GM12878 (cell line): ENCODE measurements around the gene TMEM256. TPM values are rescaled to one million over a fixed set of nuclear protein-coding genes. Genes with fewer than 3 reads are reported as not detected.

Experiments used
- ATAC-seq: fragments of 200-7000 bp; cut with Tn5 transposase; 3 replicates; pipeline ENCODE4 v1.9.1; 2020; ENCODE audit warnings: mild to moderate bottlenecking, moderate library complexity
- BruUV-seq: library from RNA; stranded (reverse); fragments of 400-500 nt; replicated peaks from 2 replicates; lab custom pipeline; 2021; lab: Mats Ljungman, UMichigan
- CTCF ChIA-PET: fragments of 300-600 bp; sonication (Branson Sonifier 250); formaldehyde crosslinking; extraction: SDS; loops from one replicate; lab custom pipeline; 2021; ENCODE audit warnings: inconsistent platforms; lab: Yijun Ruan, JAX
- POLR2A ChIA-PET: fragments of 350-600 bp; formaldehyde crosslinking; extraction: SDS; loops from one replicate; lab custom pipeline; 2021; ENCODE audit warnings: inconsistent platforms; lab: Charles Lee
- RAD21 ChIA-PET: fragments of 300-600 bp; sonication (Branson Sonifier 250); formaldehyde crosslinking; loops from one replicate; lab custom pipeline; 2023; ENCODE audit warnings: antibody characterized with exemption; ENCODE audit not compliant: unreplicated experiment; lab: Charles Lee
- SMC1A ChIA-PET: fragments of 300-600 bp; sonication (Branson Sonifier 250); formaldehyde crosslinking; loops from one replicate; lab custom pipeline; 2023; ENCODE audit not compliant: unreplicated experiment, uncharacterized antibody; lab: Charles Lee
- DNase-seq: peaks from one replicate; pipeline ENCODE4 v3.0.0-alpha.2; 2011; ENCODE audit warnings: low read depth, low spot score
- FAIRE-seq: peaks from 3 replicates; lab custom pipeline; 2011; peaks lifted over from hg19 to GRCh38; lab: Jason Lieb, UNC
- H2AFZ ChIP-seq: 2 replicates; pipeline ENCODE4 v1.6.0; 2011; ENCODE audit warnings: low read depth, low read length, control low read depth; ENCODE audit not compliant: control insufficient read depth
- H3K27ac ChIP-seq: 2 replicates; pipeline ENCODE4 v1.5.1; 2011; ENCODE audit warnings: control low read depth; ENCODE audit not compliant: control insufficient read depth, insufficient read depth
- H3K27me3 ChIP-seq, 2 experiments: replicated peaks in 1 of 2; 2 replicates each; pipeline versions ENCODE4 v1.6.0 to v1.6.1; 2011; ENCODE audit warnings: low read length in 1 of 2; ENCODE audit not compliant: control insufficient read depth in 2 of 2, insufficient read depth in 2 of 2
- H3K36me3 ChIP-seq, 2 experiments: 2 replicates each; pipeline ENCODE4 v1.5.1; 2011; ENCODE audit warnings: low read length in 1 of 2; ENCODE audit not compliant: control insufficient read depth in 2 of 2, insufficient read depth in 2 of 2
- H3K4me1 ChIP-seq: 2 replicates; pipeline ENCODE4 v1.6.1; 2011; ENCODE audit warnings: mild to moderate bottlenecking, low read length, moderate library complexity, mixed read lengths; ENCODE audit not compliant: control insufficient read depth, insufficient read depth
- H3K4me2 ChIP-seq: 2 replicates; pipeline ENCODE4 v1.6.0; 2011; ENCODE audit warnings: control low read depth; ENCODE audit not compliant: control insufficient read depth, insufficient read depth
- H3K4me3 ChIP-seq: fragments of 200-600 bp; sonication (generic); 2 replicates; pipeline ENCODE4 v1.5.1; 2016
- H3K79me2 ChIP-seq: 2 replicates; pipeline ENCODE4 v1.6.0; 2011; ENCODE audit warnings: low read length; ENCODE audit not compliant: control insufficient read depth, insufficient read depth
- H3K9ac ChIP-seq: 2 replicates; pipeline ENCODE4 v1.8.0; 2011; ENCODE audit warnings: low read length, control low read depth, mixed read lengths; ENCODE audit not compliant: control insufficient read depth, insufficient read depth
- H3K9me3 ChIP-seq: replicated peaks from 3 replicates; pipeline ENCODE4 v1.5.1; 2011; ENCODE audit warnings: mild to moderate bottlenecking, low read length; ENCODE audit not compliant: control insufficient read depth, insufficient read depth
- H4K20me1 ChIP-seq: 2 replicates; pipeline ENCODE4 v1.6.0; 2011; ENCODE audit not compliant: control insufficient read depth, insufficient read depth
- BACH1 ChIP-seq: fragments of 450-650 bp; IDR thresholded peaks from 2 replicates; pipeline ENCODE4 v1.6.1; 2017; ENCODE audit warnings: mild to moderate bottlenecking, borderline replicate concordance
- EED ChIP-seq: sonication (generic); IDR thresholded peaks from 2 replicates; pipeline ENCODE4 v1.6.1; 2016; ENCODE audit warnings: antibody characterized with exemption, low read depth
- EGR1 ChIP-seq, 2 experiments: IDR thresholded peaks; 1 replicate in 1 of 2; 2 replicates in 1 of 2; pipeline ENCODE4 v1.6.1; 2011 to 2012; ENCODE audit warnings: low read depth in 2 of 2, low read length in 2 of 2, borderline replicate concordance in 1 of 2, mild to moderate bottlenecking in 1 of 2, moderate library complexity in 1 of 2
- ETV6 ChIP-seq, 2 experiments: fragments of 450-650 bp in 1 of 2; IDR thresholded peaks in 1 of 2; conservative IDR thresholded peaks in 1 of 2; 2 replicates each; pipeline ENCODE4 v1.6.1; 2014; ENCODE audit warnings: antibody characterized with exemption in 1 of 2, borderline replicate concordance in 1 of 2, low read depth in 1 of 2, mild to moderate bottlenecking in 1 of 2, moderate library complexity in 1 of 2
- FOS ChIP-seq: IDR thresholded peaks from 3 replicates; pipeline ENCODE4 v1.6.1; 2011; ENCODE audit warnings: borderline replicate concordance; ENCODE audit not compliant: insufficient read length; ENCODE audit errors: extremely low read depth
- HDGF ChIP-seq: fragments of 450-650 bp; IDR thresholded peaks from 2 replicates; pipeline ENCODE4 v1.6.1; 2016; ENCODE audit warnings: antibody characterized with exemption
- MTA2 ChIP-seq: fragments of 450-650 bp; IDR thresholded peaks from 2 replicates; pipeline ENCODE4 v1.6.1; 2016; ENCODE audit warnings: low read depth, mild to moderate bottlenecking, moderate library complexity
- MXI1 ChIP-seq: fragments of 150-350 bp; IDR thresholded peaks from 2 replicates; pipeline ENCODE4 v1.6.1; 2011; ENCODE audit warnings: low read depth, mild to moderate bottlenecking, inconsistent platforms, low read length, improper control_type of control experiment
- NBN ChIP-seq: fragments of 450-650 bp; IDR thresholded peaks from 2 replicates; pipeline ENCODE4 v1.6.1; 2016
- PAX5 ChIP-seq: IDR thresholded peaks from 2 replicates; pipeline ENCODE4 v1.6.1; 2011; ENCODE audit warnings: low read depth, low read length, borderline replicate concordance
- RAD51 ChIP-seq: fragments of 450-650 bp; IDR thresholded peaks from 2 replicates; pipeline ENCODE4 v1.6.1; 2016; ENCODE audit warnings: moderate library complexity, mild to moderate bottlenecking, inconsistent platforms
- SMC3 ChIP-seq: IDR thresholded peaks from 2 replicates; pipeline ENCODE4 v1.6.1; 2011; ENCODE audit warnings: low read length, improper control_type of control experiment, borderline replicate concordance
- STAT1 ChIP-seq: fragments of 450-650 bp; conservative IDR thresholded peaks from 2 replicates; pipeline ENCODE4 v1.6.1; 2014; ENCODE audit warnings: antibody characterized with exemption, mild to moderate bottlenecking
- WGBS: methylation state at CpG from one replicate; pipeline ENCODE4 v1.1.6; 2016; ENCODE audit warnings: low lambda C conversion rate; ENCODE audit not compliant: insufficient replicate concordance, insufficient coverage; ENCODE audit errors: missing lambda C conversion rate; 5-methylcytosine and 5-hydroxymethylcytosine counted together
- in situ Hi-C: fragments of 300-500 bp; cut with MboI; formaldehyde crosslinking; loops from 9 replicates; pipeline ENCODE4 v1.14.3; 2018; ENCODE audit warnings: mixed read lengths
- intact Hi-C: fragments of 100-400 bp; cut with micrococcal nuclease; formaldehyde crosslinking; loops from one replicate; pipeline ENCODE4 v1.14.2; 2022; ENCODE audit not compliant: unreplicated experiment
- polyA plus RNA-seq, 11 experiments: library from polyadenylated mRNA; depleted of rRNA in 4 of 11; unstranded in 6 of 11; stranded (reverse) in 5 of 11; fragments of >200 nt; fragmentation: Nextera tagmentation in 4 of 11; fragmentation: Illumina TruSeq in 1 of 11; extraction: Ambion mirVana in 4 of 11; extraction: Trizol in 1 of 11; gene quantifications; 1 replicate in 1 of 11; 2 replicates in 10 of 11; pipeline versions ENCODE4 v1.2.1 to v1.2.3, GENCODE V29; 2011 to 2016; ENCODE audit warnings: inconsistent platforms in 2 of 11, missing spikeins in 2 of 11, low read depth in 1 of 11
- total RNA-seq, 4 experiments: library from RNA; depleted of rRNA in 3 of 4; stranded (reverse); fragments of >200 nt in 3 of 4; fragmentation: Illumina TruSeq in 1 of 4; extraction: Trizol in 1 of 4; gene quantifications; 2 replicates each; pipeline versions ENCODE4 v1.2.1 to v1.2.3, GENCODE V29; 2013 to 2021
- TF ChIP-seq, protein P1 (sequence below): IDR thresholded peaks from 2 replicates; pipeline ENCODE4 v1.6.1; 2011; ENCODE audit warnings: borderline replicate concordance, low read depth, mild to moderate bottlenecking, moderate library complexity, low read length; ENCODE audit not compliant: insufficient read depth, poor library complexity, severe bottlenecking
- TF ChIP-seq, protein P2 (sequence below): fragments of 450-650 bp; IDR thresholded peaks from 2 replicates; pipeline ENCODE4 v1.6.1; 2017; ENCODE audit warnings: mild to moderate bottlenecking
- TF ChIP-seq, protein P3 (sequence below): IDR thresholded peaks from 2 replicates; pipeline ENCODE4 v1.6.1; 2011; ENCODE audit warnings: low read depth, low read length, improper control_type of control experiment, borderline replicate concordance

Gene TMEM256
- total and polyA plus RNA-seq, 10 of the 15 experiments (the other 5 are each of a cell fraction or from before 2014, with no cell fraction given) = 57.3 to 342 (median 95.7) TPM

DNA sequence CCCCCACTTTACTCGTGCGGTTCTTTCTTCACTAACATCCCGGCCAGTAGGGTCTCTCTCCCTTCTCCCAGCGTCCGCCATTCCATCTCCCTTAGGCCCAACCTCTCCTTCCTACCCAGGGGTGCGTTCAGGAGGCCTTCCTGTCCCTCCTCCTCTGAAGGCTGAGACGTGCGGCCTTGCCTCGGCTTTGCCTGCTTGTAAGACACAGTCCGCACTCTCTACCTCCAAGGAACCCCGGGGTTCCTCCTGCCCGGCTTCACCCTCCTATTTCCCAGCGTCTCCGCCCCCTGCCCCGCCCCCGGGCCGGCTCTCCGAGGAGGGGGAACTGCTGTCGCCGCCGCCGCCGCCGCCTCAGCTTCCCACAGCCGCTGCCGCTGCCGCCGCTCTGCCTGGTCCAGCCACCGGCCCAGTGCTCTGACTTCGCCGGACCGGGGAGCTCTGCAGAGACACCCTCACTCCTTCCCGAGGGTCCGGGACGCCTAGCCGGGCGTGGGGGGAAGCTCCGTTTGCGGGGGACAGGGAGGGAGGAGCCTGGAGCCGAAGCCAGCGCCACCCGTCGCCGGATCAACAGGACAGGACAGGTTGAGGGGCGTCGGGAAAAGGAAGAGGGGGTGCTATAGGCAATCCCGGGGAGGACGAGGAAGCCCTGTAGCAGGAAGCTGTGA is 34.2 kb upstream of the TMEM256 start:
- H3K36me3 ChIP-seq = no peaks in the 10 kb centered on the region
- peak overlapping the region; percentile 97 for H3K4me3 ChIP-seq
- POLR2A ChIA-PET = interaction anchor here (0.7 to 8.2 kb wide), 4 partner anchors 41 to 85 kb away, joined by 3 to 63 read pairs (median 4); partner anchors contain the start of genes POLR2A and ZBTB4
- intact Hi-C loops = loop anchor here (5.0 to 10.0 kb wide), 4 partner anchors 36 to 393 kb away; partner anchors contain the start of genes KCTD11, SENP3, SLC16A11 and TMEM256
- no peak overlapping the region for H2AFZ ChIP-seq
- TF ChIP-seq, protein P1, sequence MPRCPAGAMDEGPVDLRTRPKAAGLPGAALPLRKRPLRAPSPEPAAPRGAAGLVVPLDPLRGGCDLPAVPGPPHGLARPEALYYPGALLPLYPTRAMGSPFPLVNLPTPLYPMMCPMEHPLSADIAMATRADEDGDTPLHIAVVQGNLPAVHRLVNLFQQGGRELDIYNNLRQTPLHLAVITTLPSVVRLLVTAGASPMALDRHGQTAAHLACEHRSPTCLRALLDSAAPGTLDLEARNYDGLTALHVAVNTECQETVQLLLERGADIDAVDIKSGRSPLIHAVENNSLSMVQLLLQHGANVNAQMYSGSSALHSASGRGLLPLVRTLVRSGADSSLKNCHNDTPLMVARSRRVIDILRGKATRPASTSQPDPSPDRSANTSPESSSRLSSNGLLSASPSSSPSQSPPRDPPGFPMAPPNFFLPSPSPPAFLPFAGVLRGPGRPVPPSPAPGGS = no peak
- TF ChIP-seq, protein P2, sequence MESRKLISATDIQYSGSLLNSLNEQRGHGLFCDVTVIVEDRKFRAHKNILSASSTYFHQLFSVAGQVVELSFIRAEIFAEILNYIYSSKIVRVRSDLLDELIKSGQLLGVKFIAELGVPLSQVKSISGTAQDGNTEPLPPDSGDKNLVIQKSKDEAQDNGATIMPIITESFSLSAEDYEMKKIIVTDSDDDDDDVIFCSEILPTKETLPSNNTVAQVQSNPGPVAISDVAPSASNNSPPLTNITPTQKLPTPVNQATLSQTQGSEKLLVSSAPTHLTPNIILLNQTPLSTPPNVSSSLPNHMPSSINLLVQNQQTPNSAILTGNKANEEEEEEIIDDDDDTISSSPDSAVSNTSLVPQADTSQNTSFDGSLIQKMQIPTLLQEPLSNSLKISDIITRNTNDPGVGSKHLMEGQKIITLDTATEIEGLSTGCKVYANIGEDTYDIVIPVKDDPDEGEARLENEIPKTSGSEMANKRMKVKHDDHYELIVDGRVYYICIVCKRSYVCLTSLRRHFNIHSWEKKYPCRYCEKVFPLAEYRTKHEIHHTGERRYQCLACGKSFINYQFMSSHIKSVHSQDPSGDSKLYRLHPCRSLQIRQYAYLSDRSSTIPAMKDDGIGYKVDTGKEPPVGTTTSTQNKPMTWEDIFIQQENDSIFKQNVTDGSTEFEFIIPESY = 0 out of 2 replicates have a peak, but pooled peaks have one; percentile 7
- no peak for TF ChIP-seq SMC3
- TF ChIP-seq EED = no peak
- TF ChIP-seq ETV6 (conservative IDR thresholded peaks at IDR 0.05 in 1 of 2, IDR thresholded peaks at IDR 0.05 in 1 of 2; ENCODE audit: borderline replicate concordance in 1 of 2, low read depth in 1 of 2) = no peak
- TF ChIP-seq STAT1 = no peak
- TF ChIP-seq, protein P3, sequence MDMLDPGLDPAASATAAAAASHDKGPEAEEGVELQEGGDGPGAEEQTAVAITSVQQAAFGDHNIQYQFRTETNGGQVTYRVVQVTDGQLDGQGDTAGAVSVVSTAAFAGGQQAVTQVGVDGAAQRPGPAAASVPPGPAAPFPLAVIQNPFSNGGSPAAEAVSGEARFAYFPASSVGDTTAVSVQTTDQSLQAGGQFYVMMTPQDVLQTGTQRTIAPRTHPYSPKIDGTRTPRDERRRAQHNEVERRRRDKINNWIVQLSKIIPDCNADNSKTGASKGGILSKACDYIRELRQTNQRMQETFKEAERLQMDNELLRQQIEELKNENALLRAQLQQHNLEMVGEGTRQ = no peak
- TF ChIP-seq MTA2 = no peak
- no peak for TF ChIP-seq NBN
- TF ChIP-seq FOS = no peak
- no peak for TF ChIP-seq MXI1
- TF ChIP-seq BACH1 = peak; percentile 20; the same call in 1 of the 2 replicates
- peak in 1 of 2 experiments; percentile 33; a peak in 1 of 3 replicates for TF ChIP-seq EGR1 (IDR thresholded peaks at IDR 0.05; ENCODE audit: borderline replicate concordance in 1 of 2, low read depth in 2 of 2, low read length in 2 of 2)
- no peak for TF ChIP-seq RAD51
- no peak for TF ChIP-seq HDGF
- TF ChIP-seq PAX5 = no peak
- peaks cover 0 to 4% of the 10 kb centered on the region in 2 experiments; a peak in 2 of 4 replicates for H3K27me3 ChIP-seq
- H3K79me2 ChIP-seq = peaks cover 6% of the 10 kb centered on the region
- H3K27ac ChIP-seq = no peak overlapping the region
- WGBS = 30% methylated on average over 28 of the region's 48 CpGs
- H3K4me1 ChIP-seq = peaks cover 29% of the 10 kb centered on the region
- FAIRE-seq (no peak), ATAC-seq (no peak), DNase-seq (no peak)
- peak overlapping the region; percentile 78 for H3K4me2 ChIP-seq
- in situ Hi-C loops = no loop called here
- SMC1A ChIA-PET = interaction anchor here (0.6 to 1.3 kb wide), 2 partner anchors 84 to 123 kb away, joined by 3 to 5 read pairs; no protein-coding TSS in a partner anchor
- no TSS peak for BruUV-seq
- H4K20me1 ChIP-seq = no peaks in the 10 kb centered on the region
- H3K9me3 ChIP-seq = no peaks in the 10 kb centered on the region
- CTCF ChIA-PET = interaction anchor here (0.6 to 1.4 kb wide), 4 partner anchors 67 to 249 kb away, joined by 4 read pairs; partner anchors contain the start of gene TP53
- H3K9ac ChIP-seq = peak overlapping the region; percentile 13; the same call in 1 of the 2 replicates
- RAD21 ChIA-PET = interaction anchor here (0.8 to 1.6 kb wide), 3 partner anchors 44 to 122 kb away, joined by 3 to 7 read pairs (median 5); partner anchors contain the start of genes PLSCR3 and POLR2A
